SK-N-SH treated with all-trans-retinoic acid at 6 μM for 48 hours (cell line): Measurements from ENCODE around the gene HRH1.

Source experiments
- CREB5 ChIP-seq: fragments of 250-450 bp; sonication (Bioruptor Pico); IDR thresholded peaks from 2 replicates; pipeline ENCODE4 v1.5.1; 2020; ENCODE audit warnings: low read depth, mild to moderate bottlenecking, moderate library complexity
- CSRNP3 ChIP-seq: fragments of 250-450 bp; sonication (Bioruptor Pico); IDR thresholded peaks from 2 replicates; pipeline ENCODE4 v1.5.1; 2021; ENCODE audit warnings: mild to moderate bottlenecking, moderate library complexity
- ESRRG ChIP-seq: fragments of 250-450 bp; sonication (Bioruptor Pico); IDR thresholded peaks from 2 replicates; pipeline ENCODE4 v1.6.1; 2021; ENCODE audit warnings: mild to moderate bottlenecking
- ZFP3 ChIP-seq: fragments of 250-450 bp; sonication (Bioruptor Pico); IDR thresholded peaks from 2 replicates; pipeline ENCODE4 v1.5.0; 2020; ENCODE audit warnings: mild to moderate bottlenecking, moderate library complexity
- ZNF70 ChIP-seq: fragments of 450-650 bp; formaldehyde crosslinking; IDR thresholded peaks from 2 replicates; pipeline ENCODE4 v1.5.0; 2020; ENCODE audit warnings: mild to moderate bottlenecking, moderate library complexity
- TF ChIP-seq, protein P1 (sequence below): fragments of 250-450 bp; sonication (Bioruptor Pico); IDR thresholded peaks from 2 replicates; pipeline ENCODE4 v1.8.0; 2020; ENCODE audit warnings: mild to moderate bottlenecking, moderate library complexity, borderline replicate concordance
- TF ChIP-seq, protein P2 (sequence below): fragments of 250-450 bp; sonication (Bioruptor Pico); IDR thresholded peaks from 2 replicates; pipeline ENCODE4 v1.5.0; 2020; ENCODE audit warnings: mild to moderate bottlenecking, moderate library complexity

- TF ChIP-seq CSRNP3 (CRISPR knock-in tag) (no peak), ZNF70 (CRISPR knock-in tag) (no peak), ZFP3 (CRISPR knock-in tag) (no peak), ESRRG (CRISPR knock-in tag) (no peak), CREB5 (CRISPR knock-in tag) (no peak)
- TF ChIP-seq, protein P1, sequence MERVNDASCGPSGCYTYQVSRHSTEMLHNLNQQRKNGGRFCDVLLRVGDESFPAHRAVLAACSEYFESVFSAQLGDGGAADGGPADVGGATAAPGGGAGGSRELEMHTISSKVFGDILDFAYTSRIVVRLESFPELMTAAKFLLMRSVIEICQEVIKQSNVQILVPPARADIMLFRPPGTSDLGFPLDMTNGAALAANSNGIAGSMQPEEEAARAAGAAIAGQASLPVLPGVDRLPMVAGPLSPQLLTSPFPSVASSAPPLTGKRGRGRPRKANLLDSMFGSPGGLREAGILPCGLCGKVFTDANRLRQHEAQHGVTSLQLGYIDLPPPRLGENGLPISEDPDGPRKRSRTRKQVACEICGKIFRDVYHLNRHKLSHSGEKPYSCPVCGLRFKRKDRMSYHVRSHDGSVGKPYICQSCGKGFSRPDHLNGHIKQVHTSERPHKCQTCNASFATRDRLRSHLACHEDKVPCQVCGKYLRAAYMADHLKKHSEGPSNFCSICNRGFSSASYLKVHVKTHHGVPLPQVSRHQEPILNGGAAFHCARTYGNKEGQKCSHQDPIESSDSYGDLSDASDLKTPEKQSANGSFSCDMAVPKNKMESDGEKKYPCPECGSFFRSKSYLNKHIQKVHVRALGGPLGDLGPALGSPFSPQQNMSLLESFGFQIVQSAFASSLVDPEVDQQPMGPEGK (CRISPR knock-in tag): no peak
- TF ChIP-seq, protein P2, sequence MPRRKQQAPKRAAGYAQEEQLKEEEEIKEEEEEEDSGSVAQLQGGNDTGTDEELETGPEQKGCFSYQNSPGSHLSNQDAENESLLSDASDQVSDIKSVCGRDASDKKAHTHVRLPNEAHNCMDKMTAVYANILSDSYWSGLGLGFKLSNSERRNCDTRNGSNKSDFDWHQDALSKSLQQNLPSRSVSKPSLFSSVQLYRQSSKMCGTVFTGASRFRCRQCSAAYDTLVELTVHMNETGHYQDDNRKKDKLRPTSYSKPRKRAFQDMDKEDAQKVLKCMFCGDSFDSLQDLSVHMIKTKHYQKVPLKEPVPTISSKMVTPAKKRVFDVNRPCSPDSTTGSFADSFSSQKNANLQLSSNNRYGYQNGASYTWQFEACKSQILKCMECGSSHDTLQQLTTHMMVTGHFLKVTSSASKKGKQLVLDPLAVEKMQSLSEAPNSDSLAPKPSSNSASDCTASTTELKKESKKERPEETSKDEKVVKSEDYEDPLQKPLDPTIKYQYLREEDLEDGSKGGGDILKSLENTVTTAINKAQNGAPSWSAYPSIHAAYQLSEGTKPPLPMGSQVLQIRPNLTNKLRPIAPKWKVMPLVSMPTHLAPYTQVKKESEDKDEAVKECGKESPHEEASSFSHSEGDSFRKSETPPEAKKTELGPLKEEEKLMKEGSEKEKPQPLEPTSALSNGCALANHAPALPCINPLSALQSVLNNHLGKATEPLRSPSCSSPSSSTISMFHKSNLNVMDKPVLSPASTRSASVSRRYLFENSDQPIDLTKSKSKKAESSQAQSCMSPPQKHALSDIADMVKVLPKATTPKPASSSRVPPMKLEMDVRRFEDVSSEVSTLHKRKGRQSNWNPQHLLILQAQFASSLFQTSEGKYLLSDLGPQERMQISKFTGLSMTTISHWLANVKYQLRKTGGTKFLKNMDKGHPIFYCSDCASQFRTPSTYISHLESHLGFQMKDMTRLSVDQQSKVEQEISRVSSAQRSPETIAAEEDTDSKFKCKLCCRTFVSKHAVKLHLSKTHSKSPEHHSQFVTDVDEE: no peak
Measured at GRCh38 chr3:11212784-11213183, 58.5 kb downstream of the HRH1 start.
